ENCODE measurements around the gene LDLRAD1.
"Not testable (repeated sequence)": the region's sequence is repeated elsewhere in the genome, so short reads cannot be mapped to it uniquely, and the experiment has no call there.

The LDLRAD1 gene

GRCh38 chr1:54017979-54018378, at the start of gene LDLRAD1:
Gene LDLRAD1 (minus strand): TSS chr1:54018186. CDS start chr1:54018112, 74 bp downstream.
- DNase-seq (ENCODE audit: low read depth): no peak

- no peak for DNase-seq (ENCODE audit: low read depth)
Observed at GRCh38 chr1:54064299-54064698, 46.3 kb upstream of the LDLRAD1 start.

GRCh38 chr1:54054438-54054749, 36.4 kb upstream of the LDLRAD1 start:
- no peak for DNase-seq (ENCODE audit: low read depth)

GRCh38 chr1:54053745-54054437, 35.9 kb upstream of the LDLRAD1 start:
- no peak for DNase-seq (ENCODE audit: low read depth)

DNA sequence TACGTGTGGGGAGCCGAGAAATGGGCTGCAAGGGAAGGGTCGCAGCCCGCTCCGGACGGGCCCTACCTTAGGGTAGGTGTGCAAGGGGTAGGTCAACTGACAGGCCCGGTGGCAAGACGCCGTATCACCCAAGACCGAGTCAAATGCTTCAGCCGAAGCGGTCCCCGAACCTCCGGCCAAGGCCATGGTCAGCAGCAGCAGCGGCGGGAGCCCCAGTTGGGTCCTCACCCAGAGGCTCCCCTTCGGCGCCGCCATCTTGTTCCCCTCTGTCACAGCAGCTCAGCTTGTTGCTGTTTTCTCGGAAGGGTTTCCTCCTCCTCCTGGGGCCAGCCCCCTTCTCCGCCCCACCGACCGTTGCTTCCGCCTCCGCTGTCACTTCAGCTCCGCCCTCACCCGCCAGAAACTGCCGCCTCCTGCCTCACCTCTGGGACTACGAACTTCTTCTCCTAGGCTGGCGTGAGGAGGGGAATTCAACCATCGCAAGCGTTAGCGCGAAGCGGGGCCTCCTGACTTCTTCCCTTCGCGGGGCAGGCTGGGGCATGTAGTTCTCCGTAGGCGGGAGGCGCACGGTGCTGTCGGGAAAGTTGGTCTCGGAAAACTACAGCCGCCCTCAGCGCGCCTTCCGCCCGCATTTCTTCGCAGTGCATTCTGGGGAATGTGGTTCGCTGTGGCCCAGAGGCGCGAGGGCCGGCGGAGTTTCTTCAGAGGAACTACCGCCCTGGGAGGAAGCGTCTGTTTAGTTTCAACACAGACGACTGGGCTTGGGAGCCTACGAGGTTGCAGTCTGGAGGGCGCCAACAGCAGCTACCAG, 35.2 kb upstream of the LDLRAD1 start, which contains the start of the genes TCEANC2 and TMEM59:
Gene TCEANC2 (plus strand): TSS at position 675 of the 811 bp plus-strand sequence. CDS start 815 bp downstream, outside the sequence.
Gene TMEM59 (minus strand): TSS at position 271 of the 811 bp plus-strand sequence. CDS start 16 bp downstream, at position 255.
- peak; percentile 95 for DNase-seq (ENCODE audit: low read depth)

DNA sequence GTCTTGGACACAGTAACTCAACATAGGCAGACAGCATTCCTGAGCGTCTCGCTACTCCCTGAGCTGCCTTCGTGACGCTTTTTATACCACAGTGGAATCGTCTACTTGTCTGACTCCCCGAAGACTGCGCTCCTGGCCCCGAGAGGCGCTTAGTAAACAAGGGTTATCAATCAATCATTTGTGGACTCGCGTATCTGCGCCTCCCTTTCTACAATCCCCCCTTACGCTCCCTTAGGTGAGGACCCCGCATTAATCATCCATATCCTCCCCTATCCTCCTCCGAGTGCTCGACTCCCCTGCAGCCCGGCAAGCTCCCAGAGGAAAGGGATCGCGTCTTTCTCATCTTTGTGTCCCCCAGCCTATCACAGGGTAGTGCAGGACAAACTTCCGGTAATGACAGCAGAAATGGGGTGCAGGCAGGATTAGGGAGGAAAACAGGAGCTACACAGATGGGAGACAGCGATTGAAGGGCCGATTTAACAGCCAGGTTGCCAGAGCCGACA, 34.5 kb upstream of the LDLRAD1 start:
- DNase-seq (ENCODE audit: low read depth): peak; percentile 13

GRCh38 chr1:54051933-54052430, 34.0 kb upstream of the LDLRAD1 start:
- DNase-seq (ENCODE audit: low read depth): no peak

- DNase-seq (ENCODE audit: low read depth): not testable (repeated sequence)
Observed at GRCh38 chr1:54050435-54050834, 32.4 kb upstream of the LDLRAD1 start.

DNA sequence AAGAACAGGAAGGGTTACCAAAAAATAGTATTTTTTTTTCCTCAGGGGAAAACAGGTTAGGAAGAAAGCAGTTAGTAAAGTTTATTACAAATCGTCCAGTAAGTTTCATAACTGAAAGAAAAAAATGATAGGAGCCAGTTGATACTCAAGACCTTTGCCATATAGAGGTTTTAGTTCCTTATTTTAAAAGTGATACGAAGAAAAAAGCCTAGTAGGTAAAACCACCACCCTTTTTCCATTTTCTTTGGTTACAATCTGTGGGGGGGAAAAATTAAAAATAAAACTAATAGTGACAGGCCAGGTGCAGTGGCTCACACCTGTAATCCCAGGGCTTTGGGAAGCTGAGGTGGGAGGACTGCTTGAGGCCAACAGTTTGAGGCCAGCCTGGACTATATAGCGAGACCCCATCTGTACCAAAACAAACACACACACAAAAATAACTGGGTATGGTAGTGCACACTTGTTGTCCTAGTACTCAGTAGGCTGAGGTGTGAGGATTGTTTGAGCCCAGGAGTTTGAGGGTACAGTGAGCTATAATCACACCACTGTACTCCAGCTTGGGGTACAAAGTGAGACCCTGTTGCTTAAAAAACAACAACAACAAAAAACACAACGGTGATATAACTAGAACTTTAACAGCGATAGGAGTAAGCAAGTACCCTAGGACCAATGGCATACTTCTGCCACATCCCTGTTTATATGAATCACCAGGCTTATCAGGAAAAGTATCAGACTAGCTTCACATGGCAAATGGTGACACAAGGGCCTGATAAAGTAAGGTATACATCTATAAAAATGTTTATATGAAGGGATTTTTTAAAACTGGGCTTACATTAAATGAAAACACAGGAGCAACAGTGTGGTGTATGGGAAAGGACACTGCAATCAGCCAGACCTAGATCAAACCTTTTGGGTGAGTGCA, 29.7 kb upstream of the LDLRAD1 start:
- no peak for DNase-seq (ENCODE audit: low read depth)

DNA sequence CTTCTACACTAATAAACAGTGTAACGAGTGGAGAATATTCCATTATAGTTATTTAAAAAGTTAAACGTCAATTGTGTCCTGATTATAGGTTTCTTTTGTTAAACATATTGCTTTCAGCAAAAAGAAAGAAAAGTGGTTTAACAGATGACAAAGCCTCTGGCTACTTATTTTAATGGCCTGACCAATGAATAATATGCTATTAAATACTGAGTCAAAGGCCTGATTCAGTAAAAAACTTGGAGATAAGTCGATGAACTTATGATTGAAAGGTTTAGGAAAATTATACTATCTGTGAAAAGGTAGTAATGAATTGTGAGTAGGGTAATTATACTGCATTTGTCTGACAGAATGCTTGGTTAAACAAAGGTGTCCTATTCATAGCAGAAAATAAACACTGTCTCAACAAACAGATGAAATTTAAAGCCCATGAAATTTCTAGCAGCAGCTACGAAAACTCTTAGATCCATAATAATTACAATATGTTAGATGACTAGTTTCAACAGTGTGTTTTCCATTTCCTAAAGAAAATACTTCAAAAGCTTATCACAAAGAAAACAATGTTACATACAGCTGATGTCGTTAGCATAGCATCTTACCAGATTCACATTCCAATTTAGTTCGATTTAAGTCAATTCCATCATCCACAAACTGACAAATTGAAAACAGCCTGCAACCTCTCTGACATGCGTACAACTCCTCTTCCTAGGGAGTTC, 28.8 kb upstream of the LDLRAD1 start:
- no peak for DNase-seq (ENCODE audit: low read depth)

GRCh38 chr1:54045496-54045895, 27.5 kb upstream of the LDLRAD1 start:
- no peak for DNase-seq (ENCODE audit: low read depth)

- no peak for DNase-seq (ENCODE audit: low read depth)
Observed at GRCh38 chr1:54041806-54042205, 23.8 kb upstream of the LDLRAD1 start.

- DNase-seq (ENCODE audit: low read depth): no peak
Observed at GRCh38 chr1:54037476-54037875, 19.5 kb upstream of the LDLRAD1 start.

GRCh38 chr1:54028306-54029251, 10.6 kb upstream of the LDLRAD1 start:
- no peak for DNase-seq (ENCODE audit: low read depth)

DNA sequence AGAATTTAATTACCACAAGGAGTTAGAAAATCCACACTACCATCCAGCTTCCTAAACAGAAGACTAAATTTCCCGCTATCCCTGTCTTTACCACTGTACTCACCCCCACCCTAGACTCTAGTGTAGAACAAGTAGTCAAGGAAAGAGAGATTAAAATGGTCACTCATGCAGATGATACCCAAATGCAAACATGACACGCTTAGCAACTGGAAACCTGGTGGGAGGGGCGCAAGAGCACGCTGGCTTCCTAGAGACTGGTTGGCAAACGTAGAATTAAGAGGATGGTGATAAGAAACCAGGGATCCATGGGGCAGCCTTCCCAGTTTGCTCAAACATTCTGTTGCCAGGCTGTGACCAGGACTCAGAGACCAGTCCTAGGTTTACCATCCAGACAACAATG, 9.9 kb upstream of the LDLRAD1 start:
- DNase-seq (ENCODE audit: low read depth): no peak

- DNase-seq (ENCODE audit: low read depth): not testable (repeated sequence)
Observed at GRCh38 chr1:54024811-54025210, 6.8 kb upstream of the LDLRAD1 start.

DNA sequence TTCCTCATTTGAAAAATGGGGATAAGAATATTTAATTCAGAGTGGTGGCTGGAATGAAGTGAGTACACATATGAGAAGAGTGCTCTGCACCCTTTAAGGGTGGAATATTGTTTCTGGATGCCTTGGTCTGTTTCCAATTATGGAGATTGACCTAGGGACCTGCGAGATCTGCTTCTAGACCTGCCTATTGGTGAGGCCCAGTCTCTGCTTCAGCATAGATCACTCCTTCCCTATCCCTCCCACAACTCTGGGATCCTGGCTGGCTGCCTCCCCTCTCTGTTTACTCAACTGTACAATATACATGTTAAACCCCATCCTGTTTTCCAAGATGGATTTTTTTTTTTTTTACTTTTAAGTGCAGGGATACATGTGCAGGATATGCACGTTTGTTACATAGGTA, 6.4 kb upstream of the LDLRAD1 start:
- DNase-seq (ENCODE audit: low read depth): no peak

- DNase-seq (ENCODE audit: low read depth): not testable (repeated sequence)
Observed at GRCh38 chr1:54019562-54020176, 1.7 kb upstream of the LDLRAD1 start.

DNA sequence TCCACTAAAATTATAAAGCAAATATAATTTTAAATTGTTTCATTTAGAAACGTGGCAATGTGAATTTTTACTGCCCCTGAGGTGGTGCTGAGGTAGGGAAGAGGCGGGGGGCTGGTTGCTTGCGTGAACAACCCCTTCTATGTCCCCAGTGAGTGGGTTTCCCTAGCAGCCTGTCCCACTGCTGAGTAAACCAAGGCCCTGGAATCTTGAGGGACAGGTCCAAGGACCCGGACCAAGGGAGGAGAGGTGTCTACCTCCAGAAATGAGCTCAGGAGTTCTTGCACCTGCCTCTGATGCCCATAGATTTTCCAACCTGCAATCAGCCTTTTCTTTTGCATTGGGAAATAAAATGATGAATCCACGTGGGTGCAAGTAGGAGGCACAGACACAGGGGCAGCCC, 649 bp upstream of the LDLRAD1 start:
- no peak for DNase-seq (ENCODE audit: low read depth)

Data from activated T-helper 1 cell treated with Interleukin-2 at 50 U/mL for 16 hours (primary cell).